Cardiac muscle cell (in vitro differentiated cells and primary cell): Measurements from ENCODE around the gene C12orf76. TPM values are rescaled to one million over a fixed set of nuclear protein-coding genes. Genes with fewer than 3 reads are reported as not detected.

Source experiments
- DNase-seq, 2 donors: peaks; one replicate each; pipeline versions ENCODE4 v3.0.0 to v3.0.0-alpha.2; 2010 to 2017; ENCODE audit warnings: low read depth in 1 of 2, low spot score in 1 of 2
- H3K27ac ChIP-seq: fragments of 200-600 bp; sonication (generic); 2 replicates; pipeline ENCODE4 v1.5.1; 2016
- H3K27me3 ChIP-seq: fragments of 200-600 bp; sonication (generic); 2 replicates; pipeline ENCODE4 v1.6.0; 2016; ENCODE audit warnings: control low read depth
- H3K36me3 ChIP-seq: fragments of 200-600 bp; sonication (generic); 2 replicates; pipeline ENCODE4 v1.5.1; 2016; ENCODE audit warnings: control low read depth
- H3K4me1 ChIP-seq: fragments of 200-600 bp; sonication (generic); 2 replicates; pipeline ENCODE4 v1.8.1; 2017; ENCODE audit warnings: low read depth, mild to moderate bottlenecking, mixed run types
- H3K4me3 ChIP-seq: fragments of 200-600 bp; sonication (generic); 2 replicates; pipeline ENCODE4 v1.5.1; 2016; ENCODE audit warnings: mild to moderate bottlenecking
- H3K9me3 ChIP-seq: fragments of 200-600 bp; sonication (generic); 2 replicates; pipeline ENCODE4 v1.5.1; 2017; ENCODE audit warnings: low read depth, mild to moderate bottlenecking, control low read depth
- polyA plus RNA-seq: library from polyadenylated mRNA; unstranded; fragments of >200 nt; fragmentation: Nextera tagmentation; extraction: Ambion mirVana; gene quantifications from 2 replicates; pipeline ENCODE4 v1.2.1, GENCODE V29; 2016
- total RNA-seq: library from RNA; depleted of rRNA; stranded (reverse); fragments of >200 nt; gene quantifications from 2 replicates; pipeline ENCODE4 v1.2.3, GENCODE V29; 2016
- TF ChIP-seq, protein P1 (sequence below): IDR thresholded peaks from 2 replicates; pipeline ENCODE4 v1.5.1; 2012; ENCODE audit warnings: low read depth, mild to moderate bottlenecking, low read length

The C12orf76 gene
- total and polyA plus RNA-seq, 2 experiments from 2014 or later, result 19.8 to 25.0 TPM

GRCh38 chr12:110084314-110085015, 36.1 kb upstream of the C12orf76 start:
- Histone ChIP-seq H3K9me3 (no peaks in the 10 kb centered on the region), H3K4me1 (peaks cover 4% of the 10 kb centered on the region), H3K4me3 (no peak overlapping the region), H3K27me3 (no peaks in the 10 kb centered on the region), H3K27ac (no peak overlapping the region), H3K36me3 (no peaks in the 10 kb centered on the region)
- no peak for DNase-seq
- TF ChIP-seq, protein P1, sequence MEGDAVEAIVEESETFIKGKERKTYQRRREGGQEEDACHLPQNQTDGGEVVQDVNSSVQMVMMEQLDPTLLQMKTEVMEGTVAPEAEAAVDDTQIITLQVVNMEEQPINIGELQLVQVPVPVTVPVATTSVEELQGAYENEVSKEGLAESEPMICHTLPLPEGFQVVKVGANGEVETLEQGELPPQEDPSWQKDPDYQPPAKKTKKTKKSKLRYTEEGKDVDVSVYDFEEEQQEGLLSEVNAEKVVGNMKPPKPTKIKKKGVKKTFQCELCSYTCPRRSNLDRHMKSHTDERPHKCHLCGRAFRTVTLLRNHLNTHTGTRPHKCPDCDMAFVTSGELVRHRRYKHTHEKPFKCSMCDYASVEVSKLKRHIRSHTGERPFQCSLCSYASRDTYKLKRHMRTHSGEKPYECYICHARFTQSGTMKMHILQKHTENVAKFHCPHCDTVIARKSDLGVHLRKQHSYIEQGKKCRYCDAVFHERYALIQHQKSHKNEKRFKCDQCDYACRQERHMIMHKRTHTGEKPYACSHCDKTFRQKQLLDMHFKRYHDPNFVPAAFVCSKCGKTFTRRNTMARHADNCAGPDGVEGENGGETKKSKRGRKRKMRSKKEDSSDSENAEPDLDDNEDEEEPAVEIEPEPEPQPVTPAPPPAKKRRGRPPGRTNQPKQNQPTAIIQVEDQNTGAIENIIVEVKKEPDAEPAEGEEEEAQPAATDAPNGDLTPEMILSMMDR, result no peak

- Histone ChIP-seq H3K9me3 (no peaks in the 10 kb centered on the region), H3K4me3 (no peak overlapping the region), H3K27ac (no peak overlapping the region), H3K27me3 (no peaks in the 10 kb centered on the region), H3K36me3 (no peaks in the 10 kb centered on the region), H3K4me1 (peaks cover 8% of the 10 kb centered on the region)
- DNase-seq, result no peak
- TF ChIP-seq, protein P1, result no peak
Observed at GRCh38 chr12:110080410-110080809, 32.1 kb upstream of the C12orf76 start.

- Histone ChIP-seq H3K4me3 (no peak overlapping the region), H3K27me3 (no peaks in the 10 kb centered on the region), H3K4me1 (peaks cover 8% of the 10 kb centered on the region), H3K36me3 (no peaks in the 10 kb centered on the region), H3K9me3 (no peaks in the 10 kb centered on the region), H3K27ac (peak overlapping the region; percentile 70)
- peak in 1 of 2 donors; percentile 72 for DNase-seq
- TF ChIP-seq, protein P1, result no peak
Observed at GRCh38 chr12:110079477-110080400, 31.4 kb upstream of the C12orf76 start.

DNA sequence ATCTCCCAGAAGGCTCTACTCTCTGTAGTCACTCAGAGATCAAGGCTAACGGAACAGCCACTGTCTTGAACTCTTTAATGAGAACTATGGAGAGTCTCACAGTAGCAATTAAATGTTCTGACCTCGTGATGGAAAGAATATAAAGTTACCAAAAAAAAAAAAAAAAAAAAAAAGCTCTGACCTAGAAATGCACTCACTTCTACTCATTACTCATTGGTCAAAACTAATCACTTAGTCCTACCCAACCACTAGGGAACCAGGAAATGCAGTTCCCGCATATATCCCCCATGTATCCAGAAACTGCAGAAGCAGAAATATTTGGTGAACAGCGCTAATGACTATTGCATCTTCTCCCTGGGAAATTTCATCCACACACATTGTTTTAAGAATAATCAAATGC, 29.5 kb upstream of the C12orf76 start:
- no peak overlapping the region for H3K27ac ChIP-seq
- peaks cover 8% of the 10 kb centered on the region for H3K4me1 ChIP-seq
- no peak overlapping the region for H3K4me3 ChIP-seq
- H3K27me3 ChIP-seq, result no peaks in the 10 kb centered on the region
- no peak for DNase-seq
- no peaks in the 10 kb centered on the region for H3K9me3 ChIP-seq
- no peaks in the 10 kb centered on the region for H3K36me3 ChIP-seq
- TF ChIP-seq, protein P1, result no peak

GRCh38 chr12:110075880-110076279, 27.6 kb upstream of the C12orf76 start:
- TF ChIP-seq, protein P1, result no peak
- peaks cover 8% of the 10 kb centered on the region for H3K4me1 ChIP-seq
- no peaks in the 10 kb centered on the region for H3K36me3 ChIP-seq
- H3K4me3 ChIP-seq, result no peak overlapping the region
- no peak overlapping the region for H3K27ac ChIP-seq
- no peaks in the 10 kb centered on the region for H3K27me3 ChIP-seq
- no peak for DNase-seq
- no peaks in the 10 kb centered on the region for H3K9me3 ChIP-seq
